AG04449 (cell line): ENCODE measurements around the gene AFAP1.
A peak's percentile ranks its signal among the peaks of the same experiment; 100 is the strongest.

ENCODE experiments used
- CTCF ChIA-PET: fragments of 350-600 bp; formaldehyde crosslinking; extraction: SDS; loops from one replicate; lab custom pipeline; 2021; ENCODE audit warnings: antibody characterized with exemption; lab: Yijun Ruan, JAX
- POLR2A ChIA-PET: fragments of 400-600, 350-600 bp; formaldehyde crosslinking; extraction: SDS; loops from one replicate; lab custom pipeline; 2020; ENCODE audit warnings: antibody characterized with exemption, inconsistent platforms; lab: Yijun Ruan, JAX
- DNase-seq: peaks from one replicate; pipeline ENCODE4 v3.0.0-alpha.2; 2010; ENCODE audit warnings: low read depth, low spot score
- H3K4me3 ChIP-seq: 2 replicates; pipeline ENCODE4 v1.5.1; 2011; ENCODE audit warnings: low read depth, mild to moderate bottlenecking, control low read depth, low read length
- TF ChIP-seq, protein P1 (sequence below): IDR thresholded peaks from one replicate; pipeline ENCODE4 v1.5.1; 2011; ENCODE audit warnings: mild to moderate bottlenecking, moderate library complexity, low read length, control low read depth, inconsistent platforms; ENCODE audit not compliant: insufficient read depth; ENCODE audit errors: missing control alignments

AFAP1 gene

DNA sequence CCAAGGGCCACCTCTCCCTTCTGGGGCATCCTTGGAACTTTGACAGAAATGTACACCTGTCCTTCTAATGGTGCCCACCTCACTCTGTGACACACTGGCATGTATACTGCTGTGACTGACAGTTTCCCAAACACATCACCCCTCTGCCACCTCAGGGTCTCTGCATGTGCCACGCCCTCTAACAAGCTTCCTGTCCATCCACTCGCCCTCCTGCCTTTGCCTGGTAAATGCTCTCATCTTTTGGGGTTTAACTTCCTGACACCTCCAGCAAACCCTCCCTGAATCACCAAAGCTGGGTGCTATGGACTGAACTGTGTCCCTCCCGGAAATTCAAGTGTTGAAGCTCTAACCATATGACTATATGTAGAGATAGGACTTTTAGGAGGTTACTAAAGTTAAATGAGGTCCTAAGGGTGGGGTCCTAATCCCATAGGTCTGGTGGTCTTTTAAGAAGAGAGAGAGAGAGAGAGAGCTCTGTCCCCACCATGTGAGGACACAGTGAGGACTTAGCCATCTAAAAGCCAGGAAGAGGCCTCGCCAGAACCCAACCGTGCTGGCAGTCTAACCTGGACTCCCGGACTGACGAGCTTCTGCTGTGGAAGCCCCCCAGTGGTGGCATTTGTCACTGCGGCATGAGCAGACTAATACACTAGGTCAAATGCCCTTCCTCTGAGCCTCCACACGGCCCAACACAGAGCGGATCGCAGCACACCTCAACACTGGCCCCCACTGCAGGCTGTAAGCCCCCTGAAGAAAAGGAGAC is 95.6 kb downstream of the AFAP1 start:
- ChIA-PET CTCF (interaction anchor here (0.7 to 5.8 kb wide), 21 partner anchors 8 to 144 kb away, joined by 3 to 33 read pairs (median 3); no protein-coding TSS in a partner anchor), POLR2A (interaction anchor here (0.8 to 3.7 kb wide), 13 partner anchors 13 to 96 kb away, joined by 3 to 19 read pairs (median 4); partner anchors contain the start of gene AFAP1)
- no peak overlapping the region for H3K4me3 ChIP-seq
- DNase-seq: peak; percentile 41
- TF ChIP-seq, protein P1, sequence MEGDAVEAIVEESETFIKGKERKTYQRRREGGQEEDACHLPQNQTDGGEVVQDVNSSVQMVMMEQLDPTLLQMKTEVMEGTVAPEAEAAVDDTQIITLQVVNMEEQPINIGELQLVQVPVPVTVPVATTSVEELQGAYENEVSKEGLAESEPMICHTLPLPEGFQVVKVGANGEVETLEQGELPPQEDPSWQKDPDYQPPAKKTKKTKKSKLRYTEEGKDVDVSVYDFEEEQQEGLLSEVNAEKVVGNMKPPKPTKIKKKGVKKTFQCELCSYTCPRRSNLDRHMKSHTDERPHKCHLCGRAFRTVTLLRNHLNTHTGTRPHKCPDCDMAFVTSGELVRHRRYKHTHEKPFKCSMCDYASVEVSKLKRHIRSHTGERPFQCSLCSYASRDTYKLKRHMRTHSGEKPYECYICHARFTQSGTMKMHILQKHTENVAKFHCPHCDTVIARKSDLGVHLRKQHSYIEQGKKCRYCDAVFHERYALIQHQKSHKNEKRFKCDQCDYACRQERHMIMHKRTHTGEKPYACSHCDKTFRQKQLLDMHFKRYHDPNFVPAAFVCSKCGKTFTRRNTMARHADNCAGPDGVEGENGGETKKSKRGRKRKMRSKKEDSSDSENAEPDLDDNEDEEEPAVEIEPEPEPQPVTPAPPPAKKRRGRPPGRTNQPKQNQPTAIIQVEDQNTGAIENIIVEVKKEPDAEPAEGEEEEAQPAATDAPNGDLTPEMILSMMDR: peak; percentile 72

DNA sequence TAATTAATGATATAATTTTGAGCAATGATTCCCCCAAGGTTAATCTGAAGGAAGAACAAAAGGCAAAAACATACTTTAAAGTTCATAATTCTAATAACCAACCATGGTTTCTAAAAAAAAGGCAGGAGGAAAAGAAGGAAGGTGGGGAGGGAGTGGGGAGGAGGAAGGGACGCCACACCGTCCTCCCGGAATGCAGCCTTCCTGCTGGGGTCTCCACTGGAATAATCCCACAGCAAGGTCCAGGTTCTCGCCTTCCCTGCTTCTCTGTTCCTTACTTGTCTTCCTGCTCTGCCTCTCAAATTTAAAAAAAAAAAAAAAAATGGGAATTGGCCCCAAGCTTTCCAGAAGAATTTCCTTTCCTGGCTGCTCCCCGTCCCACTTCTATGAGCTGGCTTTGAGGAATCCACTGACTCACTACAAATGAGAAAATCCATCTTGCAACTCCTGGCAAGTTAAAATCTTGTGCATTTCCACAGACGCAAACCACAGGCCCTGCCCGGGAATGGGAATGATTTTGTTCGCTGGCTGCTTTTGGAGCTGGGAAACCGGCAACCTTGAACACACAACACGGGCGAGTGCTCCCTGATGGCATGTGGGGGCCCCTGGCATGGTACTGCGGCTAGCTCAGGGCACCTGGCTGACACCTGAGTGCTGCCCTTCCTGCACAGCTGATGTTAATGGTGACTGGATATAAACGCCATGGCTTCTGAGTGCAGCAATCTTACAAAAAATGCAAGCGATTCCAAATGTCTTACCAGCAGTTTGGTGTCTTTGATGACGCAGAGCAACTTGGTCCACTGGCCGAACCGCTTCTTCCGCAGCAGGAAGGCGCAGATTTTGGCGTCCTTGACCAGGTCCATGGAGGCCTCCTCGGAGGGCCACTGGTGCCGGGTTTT is 97.0 kb downstream of the AFAP1 start:
- POLR2A ChIA-PET: interaction anchor here (0.6 to 3.7 kb wide), 13 partner anchors 14 to 98 kb away, joined by 3 to 19 read pairs (median 5); partner anchors contain the start of gene AFAP1
- peak; percentile 97 for DNase-seq
- H3K4me3 ChIP-seq: peak overlapping the region; percentile 20; the same call in 1 of the 2 replicates
- TF ChIP-seq, protein P1: no peak
- CTCF ChIA-PET: interaction anchor here (0.6 to 5.8 kb wide), 10 partner anchors 12 to 145 kb away, joined by 3 to 33 read pairs (median 6); no protein-coding TSS in a partner anchor

DNA sequence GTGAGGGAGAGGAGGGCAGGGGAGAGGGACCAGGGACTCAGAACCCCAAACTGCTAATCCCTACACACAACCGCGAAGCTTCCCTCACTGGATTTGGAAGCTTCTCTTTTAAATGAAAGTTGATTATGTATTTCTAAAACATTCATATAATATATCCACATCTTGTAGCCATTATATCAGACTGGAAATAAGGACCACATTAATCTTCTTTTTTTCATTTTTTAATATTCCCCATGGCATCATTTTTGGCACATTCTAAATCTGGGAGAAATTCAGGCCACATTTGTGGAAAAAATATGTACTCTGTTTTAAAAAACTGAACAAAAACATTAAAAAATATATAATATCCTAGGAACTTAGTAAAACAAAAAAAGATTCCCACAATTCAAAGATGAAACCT is 97.8 kb downstream of the AFAP1 start:
- no peak for DNase-seq
- H3K4me3 ChIP-seq: no peak overlapping the region
- ChIA-PET CTCF (interaction anchor here (0.9 to 5.8 kb wide), 7 partner anchors 11 to 146 kb away, joined by 3 to 33 read pairs (median 4); no protein-coding TSS in a partner anchor), POLR2A (interaction anchor here (0.9 to 3.7 kb wide), 6 partner anchors 14 to 96 kb away, joined by 4 to 19 read pairs (median 7); no protein-coding TSS in a partner anchor)
- TF ChIP-seq, protein P1: no peak

DNA sequence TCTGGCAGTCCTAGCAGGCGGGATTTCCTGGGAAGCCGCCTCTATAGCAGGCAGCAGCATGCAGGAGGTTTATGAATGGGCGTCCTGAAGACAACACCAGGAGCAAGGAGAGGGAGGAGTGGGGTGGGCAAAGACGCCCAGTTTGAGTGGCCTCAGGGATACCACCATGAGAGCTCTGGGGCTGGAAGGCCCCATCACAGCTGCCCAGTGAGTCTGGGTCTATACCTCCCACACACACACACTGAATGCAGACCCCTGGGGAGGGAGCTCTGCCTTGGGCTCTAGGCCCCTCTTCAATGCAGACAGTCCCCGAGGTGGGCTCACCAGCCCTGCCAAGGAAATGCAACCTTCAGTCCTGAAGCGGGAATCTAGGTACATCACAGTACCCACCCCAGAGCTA is 98.6 kb downstream of the AFAP1 start:
- DNase-seq: no peak
- TF ChIP-seq, protein P1: no peak
- no peak overlapping the region for H3K4me3 ChIP-seq
- POLR2A ChIA-PET: interaction anchor here (1.1 to 3.7 kb wide), 2 partner anchors 13 to 97 kb away, joined by 6 to 19 read pairs; no protein-coding TSS in a partner anchor
- CTCF ChIA-PET: interaction anchor here (1.5 to 5.8 kb wide), 3 partner anchors 10 to 146 kb away, joined by 7 to 33 read pairs (median 12); no protein-coding TSS in a partner anchor

DNA sequence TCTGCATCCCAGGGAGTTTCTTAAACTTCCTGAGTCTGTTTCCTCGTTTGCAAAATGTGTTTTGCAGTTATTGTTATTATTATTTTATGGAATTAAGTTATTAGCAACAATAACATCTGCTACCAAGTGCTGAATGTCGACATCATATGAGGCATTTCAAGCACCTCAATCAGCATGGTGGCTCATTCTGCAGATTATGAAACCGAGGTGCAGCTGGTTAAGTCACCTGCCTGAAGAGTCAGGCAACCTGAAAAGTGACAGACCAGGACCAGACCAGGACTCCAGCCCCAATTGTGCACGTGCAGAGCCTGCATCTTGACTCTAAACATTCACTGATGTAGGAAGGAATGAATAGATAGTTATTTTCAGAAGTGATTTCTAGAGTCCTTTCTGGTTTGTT is 99.8 kb downstream of the AFAP1 start:
- no peak overlapping the region for H3K4me3 ChIP-seq
- TF ChIP-seq, protein P1: no peak
- CTCF ChIA-PET: no interaction called here
- no peak for DNase-seq
- POLR2A ChIA-PET: no interaction called here
